GM21737 (cell line): Measurements from ENCODE around the gene RPL28.
"Not testable (repeated sequence)": the region's sequence is repeated elsewhere in the genome, so short reads cannot be mapped to it uniquely, and the experiment has no call there.

Source experiments
- ATAC-seq: cut with Tn5 transposase; IDR thresholded peaks from one replicate; pipeline ENCODE4 v1.9.1; 2021; ENCODE audit warnings: mild to moderate bottlenecking, moderate library complexity; ENCODE audit not compliant: unreplicated experiment

RPL28 gene

DNA sequence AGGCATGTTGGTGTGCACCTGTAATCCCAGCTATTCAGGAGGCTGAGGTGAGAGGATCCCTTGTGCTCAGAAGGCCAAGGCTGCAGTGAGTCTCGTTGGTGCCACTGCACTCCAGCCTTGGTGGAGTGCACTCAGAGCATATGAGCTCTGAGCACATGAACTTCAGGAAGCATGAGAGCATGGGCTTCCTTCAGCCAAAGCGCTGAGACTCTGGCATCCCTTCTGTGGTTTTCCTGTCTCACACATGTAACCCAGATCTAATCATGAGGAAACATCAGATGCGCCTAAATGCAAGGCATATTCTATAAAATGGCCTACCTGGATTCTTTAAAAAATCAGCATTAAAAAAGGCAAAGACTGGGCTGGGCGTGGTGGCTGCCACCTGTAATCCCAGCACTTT, 35.5 kb downstream of the RPL28 start:
- ATAC-seq = not testable (repeated sequence)

DNA sequence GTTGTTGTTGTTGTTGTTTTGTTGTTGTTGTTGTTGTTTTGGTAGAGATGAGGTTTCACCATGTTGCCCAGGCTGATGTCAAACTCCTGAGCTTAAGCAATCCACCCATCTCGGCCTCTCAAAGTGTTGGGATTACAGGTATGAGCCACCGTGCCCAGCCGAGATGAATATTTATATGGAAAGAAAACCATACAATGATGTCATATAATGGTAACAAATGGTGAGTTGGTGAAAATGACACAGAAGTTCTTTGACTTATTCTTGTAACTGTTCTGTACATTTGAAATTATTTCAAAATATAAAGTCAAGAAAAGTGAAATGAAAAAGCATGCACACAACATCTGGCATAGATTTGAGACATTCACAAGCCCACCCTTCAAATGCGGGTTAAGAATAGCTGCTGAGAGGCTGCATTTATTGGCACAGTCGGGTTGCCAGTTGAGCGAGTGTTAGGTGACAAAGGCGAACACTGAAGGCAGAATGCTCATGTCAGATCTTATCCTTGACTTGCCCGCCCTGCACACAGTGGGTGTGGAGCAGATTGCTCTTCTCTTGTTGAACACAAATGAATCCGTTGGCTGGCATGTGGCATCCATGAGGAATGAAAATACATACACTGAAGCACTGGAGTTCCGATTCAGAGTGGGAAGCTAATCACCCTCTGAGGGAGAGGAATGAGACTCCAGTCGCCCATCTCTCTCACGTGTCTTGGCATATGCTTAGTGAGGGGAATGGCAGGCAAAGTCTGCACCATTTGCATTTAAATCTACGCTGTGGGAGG, 37.7 kb downstream of the RPL28 start:
- ATAC-seq = no peak

DNA sequence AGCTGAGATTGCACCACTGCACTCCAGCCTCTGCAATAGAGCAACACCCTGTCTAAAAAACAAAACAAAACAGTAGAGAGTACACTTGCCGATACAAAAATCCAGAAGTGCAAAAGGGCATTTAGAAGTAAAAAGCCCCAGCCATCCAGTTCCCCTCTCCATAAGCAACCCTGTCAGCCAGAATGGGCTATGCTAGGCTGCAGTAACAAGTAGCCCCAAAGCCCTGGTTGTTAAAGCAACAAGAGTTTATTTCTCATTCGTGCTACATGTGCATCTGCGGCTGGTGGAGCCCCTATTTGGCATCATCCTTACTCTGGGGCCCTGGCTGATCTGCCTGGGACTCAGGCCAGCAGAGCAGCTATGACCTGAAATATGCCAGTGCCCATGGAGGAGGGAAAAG, 38.8 kb downstream of the RPL28 start:
- no peak for ATAC-seq

GRCh38 chr19:55426042-55426441, 40.3 kb downstream of the RPL28 start:
- ATAC-seq = no peak

DNA sequence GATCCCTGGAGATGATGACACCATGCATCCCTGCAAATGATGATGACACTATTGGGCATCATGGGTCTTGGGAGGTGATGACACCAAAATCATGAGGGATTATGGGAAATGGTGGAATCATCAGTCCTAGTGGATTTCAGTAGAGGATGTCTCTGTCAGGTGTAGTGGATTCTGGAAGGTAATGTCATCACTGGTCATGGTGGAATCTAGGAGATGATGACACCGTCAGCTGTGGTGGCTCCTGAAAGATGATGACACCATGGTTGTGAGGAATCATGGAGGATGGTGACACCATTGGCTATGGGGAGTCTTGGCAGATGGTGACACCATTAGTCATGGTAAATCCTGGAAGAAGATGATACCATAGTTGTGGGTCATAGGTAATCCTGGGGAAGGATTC, 45.5 kb downstream of the RPL28 start:
- no peak for ATAC-seq

- ATAC-seq = no peak
Measured at GRCh38 chr19:55432241-55432959, 46.7 kb downstream of the RPL28 start.

- no peak for ATAC-seq
Measured at GRCh38 chr19:55433292-55433691, 47.6 kb downstream of the RPL28 start.

GRCh38 chr19:55434356-55434919, 48.7 kb downstream of the RPL28 start:
- no peak for ATAC-seq

- no peak for ATAC-seq
Measured at GRCh38 chr19:55435020-55435419, 49.3 kb downstream of the RPL28 start.

DNA sequence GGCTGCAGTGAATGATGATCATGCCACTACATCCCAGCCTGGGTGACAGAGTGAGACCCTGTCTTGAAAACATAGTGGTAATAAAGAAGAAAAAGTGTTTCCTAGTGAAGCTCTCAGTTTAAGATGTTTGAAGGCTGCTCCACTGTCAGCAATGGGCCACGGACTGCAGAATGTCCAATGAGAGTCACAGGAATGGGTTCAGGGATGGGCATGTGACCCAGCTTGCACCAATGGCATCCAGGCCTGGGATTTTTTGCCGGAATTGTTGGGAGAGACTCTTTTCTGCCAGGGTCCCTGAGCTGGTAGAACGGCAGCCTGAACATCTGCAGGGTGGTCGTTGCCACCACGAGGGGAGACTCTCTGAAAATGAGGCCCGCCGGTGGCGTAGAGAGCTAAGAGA, 51.1 kb downstream of the RPL28 start:
- ATAC-seq = no peak

GRCh38 chr19:55437410-55437809, 51.7 kb downstream of the RPL28 start:
- no peak for ATAC-seq

DNA sequence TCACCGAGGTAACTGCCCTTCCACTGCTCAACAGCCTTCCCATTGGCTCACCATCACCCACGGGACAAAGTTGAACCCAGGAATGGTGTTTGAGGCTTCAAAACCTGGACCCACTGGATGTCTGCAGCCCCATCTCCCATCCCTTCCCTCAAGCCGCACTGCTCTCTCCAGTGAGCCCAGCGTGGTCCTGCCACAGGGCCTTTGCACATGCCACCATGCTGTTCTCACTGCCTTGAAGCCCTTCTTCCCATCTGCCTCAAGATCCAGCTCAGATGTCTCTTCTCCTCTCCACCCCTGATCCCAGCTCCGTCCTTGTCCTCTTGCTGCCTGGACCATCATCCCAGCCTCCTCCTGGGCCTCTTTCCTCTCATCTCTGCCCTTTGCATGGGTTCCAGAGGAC, 53.3 kb downstream of the RPL28 start:
- ATAC-seq = no peak

- no peak for ATAC-seq
Measured at GRCh38 chr19:55440411-55441105, 54.8 kb downstream of the RPL28 start.

DNA sequence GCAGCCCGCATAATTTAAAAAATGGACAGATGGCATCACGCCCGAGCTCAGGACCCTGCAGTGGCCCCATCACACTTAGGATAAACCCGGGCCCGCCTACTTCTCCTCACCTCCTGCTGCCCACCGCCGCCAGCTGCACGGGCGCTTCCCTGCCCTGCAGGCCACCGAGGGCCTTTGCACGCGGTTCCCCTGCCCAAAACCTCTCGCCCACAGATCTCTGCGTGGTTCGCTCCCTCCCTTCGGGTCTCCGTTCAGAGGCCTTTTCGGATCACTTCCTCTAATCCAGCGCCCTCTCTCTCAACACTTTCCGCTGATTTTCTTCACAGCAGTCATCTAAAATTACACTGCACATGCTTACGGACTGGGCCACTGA, 55.6 kb downstream of the RPL28 start:
- ATAC-seq = no peak

- no peak for ATAC-seq
Measured at GRCh38 chr19:55441692-55442321, 56.1 kb downstream of the RPL28 start.

- no peak for ATAC-seq
Measured at GRCh38 chr19:55442372-55442961, 56.7 kb downstream of the RPL28 start.

DNA sequence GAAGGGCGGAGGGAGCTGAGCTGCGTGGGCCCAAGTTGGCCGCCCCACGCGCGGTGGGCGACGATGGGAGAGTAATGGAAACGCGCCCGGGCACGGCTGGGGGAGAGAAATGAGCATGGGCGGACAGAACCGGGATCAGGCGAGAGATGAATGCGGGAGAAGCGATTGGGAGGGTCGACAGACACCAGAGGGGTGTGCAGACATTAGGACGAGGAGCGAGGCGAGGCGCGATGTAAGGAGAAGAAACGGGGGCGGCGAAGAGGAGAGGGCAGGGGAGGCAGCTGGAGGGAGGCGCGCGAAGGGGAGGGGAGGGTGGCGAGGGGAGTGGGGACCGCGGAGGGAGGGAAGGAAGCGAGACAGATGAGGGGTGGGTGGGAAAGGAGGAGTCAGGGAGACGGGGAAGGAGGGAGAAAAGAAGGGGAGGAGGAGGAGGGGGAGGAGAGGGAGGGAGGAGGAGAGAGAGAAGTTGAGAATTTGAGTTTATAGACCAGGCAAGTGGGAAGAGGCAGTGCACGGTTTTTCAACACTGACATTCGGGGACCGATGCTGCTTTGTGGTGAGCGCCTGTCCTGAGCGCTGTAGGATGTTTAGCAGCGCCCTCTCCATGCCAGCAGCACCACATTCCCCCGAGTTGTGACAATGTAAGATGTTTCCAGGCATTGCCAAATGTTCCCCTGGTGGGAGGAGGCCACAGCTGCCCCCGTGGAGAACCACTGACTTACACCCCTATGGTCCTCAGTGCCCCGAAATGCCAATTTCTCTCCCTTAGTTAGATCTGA, 57.5 kb downstream of the RPL28 start, which contains the start of gene SHISA7:
TSS of gene SHISA7 (minus strand) at position 256 of the 779 bp plus-strand sequence. CDS start 437 bp downstream, outside the sequence.
- no peak for ATAC-seq

GRCh38 chr19:55443824-55444480, 58.2 kb downstream of the RPL28 start:
- ATAC-seq = no peak

DNA sequence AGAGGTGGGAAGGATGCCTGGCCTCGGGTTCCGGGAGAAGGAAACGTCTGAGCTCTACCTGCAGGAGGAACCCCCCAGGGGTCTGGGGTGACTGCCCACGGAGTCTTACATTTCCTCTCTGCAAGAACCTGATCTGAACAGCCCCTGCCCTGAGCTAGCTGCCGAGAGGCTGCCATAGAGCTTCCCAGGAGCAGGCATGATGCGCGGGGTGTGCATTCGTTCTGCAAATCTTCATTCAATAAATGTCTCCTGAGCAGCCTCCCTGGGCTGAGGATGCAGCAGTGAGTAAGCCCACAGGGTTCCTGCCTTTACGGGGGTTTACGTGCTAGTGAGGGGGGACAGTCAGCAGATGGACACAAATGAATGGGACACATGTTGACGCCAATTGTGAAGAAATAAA, 58.9 kb downstream of the RPL28 start:
- ATAC-seq = no peak
